Activated effector memory CD4-positive, alpha-beta T cell treated with Interleukin-2 at 50 U/mL for 16 hours (primary cell): ENCODE measurements around the gene GNAT2.

Experiments
- DNase-seq: peaks from one replicate; pipeline ENCODE4 v3.0.0-alpha.2; 2020

GNAT2 gene

GRCh38 chr1:109626682-109627408 is 7.4 kb upstream of the GNAT2 start:
- DNase-seq, result no peak

GRCh38 chr1:109625601-109626560 is 6.5 kb upstream of the GNAT2 start:
- DNase-seq, result no peak

GRCh38 chr1:109625176-109625575 is 5.8 kb upstream of the GNAT2 start:
- no peak for DNase-seq

- no peak for DNase-seq
These were observed 5.0 kb upstream of the GNAT2 start for GRCh38 chr1:109624201-109625010.

GRCh38 chr1:109623601-109624161 is 4.3 kb upstream of the GNAT2 start:
- no peak for DNase-seq

- no peak for DNase-seq
These were observed 3.5 kb upstream of the GNAT2 start for GRCh38 chr1:109622895-109623294.

GRCh38 chr1:109622137-109622892 is 2.9 kb upstream of the GNAT2 start:
- DNase-seq, result no peak

GRCh38 chr1:109621379-109622136 is 2.1 kb upstream of the GNAT2 start:
- no peak for DNase-seq

GRCh38 chr1:109620841-109621286 is 1.4 kb upstream of the GNAT2 start:
- DNase-seq, result peak; percentile 95

GRCh38 chr1:109620401-109620791 is 980 bp upstream of the GNAT2 start:
- DNase-seq, result no peak

- DNase-seq, result no peak
These were observed 498 bp downstream of the GNAT2 start for GRCh38 chr1:109618661-109619575.

GRCh38 chr1:109617291-109617801 is 2.1 kb downstream of the GNAT2 start:
- no peak for DNase-seq

GRCh38 chr1:109616391-109616790 is 3.0 kb downstream of the GNAT2 start:
- DNase-seq, result no peak

- DNase-seq, result no peak
These were observed 3.5 kb downstream of the GNAT2 start for GRCh38 chr1:109615879-109616278.

- DNase-seq, result no peak
These were observed 5.9 kb downstream of the GNAT2 start for GRCh38 chr1:109613361-109614147.

- DNase-seq, result no peak
These were observed 8.0 kb downstream of the GNAT2 start for GRCh38 chr1:109611308-109611990.

GRCh38 chr1:109610609-109611307 is 8.7 kb downstream of the GNAT2 start:
- DNase-seq, result no peak

GRCh38 chr1:109609881-109610280 is 9.5 kb downstream of the GNAT2 start:
- DNase-seq, result no peak
